Peyer's patch (tissue), 4 donors: ENCODE data around the gene RERE. TPM values are rescaled to one million over a fixed set of nuclear protein-coding genes. Genes with fewer than 3 reads are reported as not detected.

Experiments used
- DNase-seq, 3 donors: peaks; one replicate each; pipeline ENCODE4 v3.0.0-alpha.2; 2017 to 2019
- H3K27ac ChIP-seq, 4 donors: fragments of 200-600 bp; sonication (generic); one replicate each; pipeline ENCODE4 v1.5.1; 2016 to 2019
- H3K27me3 ChIP-seq, 2 donors: fragments of 200-600 bp; sonication (generic); one replicate each; pipeline ENCODE4 v1.5.1; 2019
- H3K36me3 ChIP-seq, 3 donors: fragments of 200-600 bp; sonication (generic); one replicate each; pipeline ENCODE4 v1.5.1; 2016 to 2019
- H3K4me1 ChIP-seq, 4 donors: fragments of 200-600 bp; sonication (generic); one replicate each; pipeline ENCODE4 v1.5.1; 2016 to 2019
- H3K4me3 ChIP-seq, 4 donors: fragments of 200-600 bp; sonication (generic); 1 replicate in 3 of 4; 2 replicates in 1 of 4; pipeline ENCODE4 v1.5.1; 2016 to 2019; ENCODE audit warnings: mild to moderate bottlenecking in 1 of 4
- H3K9me3 ChIP-seq, 4 donors: fragments of 200-600 bp; sonication (generic); one replicate each; pipeline ENCODE4 v1.5.1; 2016 to 2019; ENCODE audit warnings: mild to moderate bottlenecking in 1 of 4
- CTCF ChIP-seq, 6 experiments: fragments of 450-650 bp in 4 of 6; fragments of 200-600 bp in 2 of 6; sonication (generic) in 1 of 6; IDR thresholded peaks; one replicate each; pipeline ENCODE4 v1.5.1; 2017 to 2019; ENCODE audit warnings: antibody characterized with exemption in 6 of 6, mild to moderate bottlenecking in 3 of 6, moderate library complexity in 1 of 6
- POLR2A ChIP-seq, 2 donors: fragments of 450-650 bp; IDR thresholded peaks; one replicate each; pipeline ENCODE4 v1.5.1; 2017; ENCODE audit warnings: antibody characterized with exemption in 2 of 2, mild to moderate bottlenecking in 2 of 2, moderate library complexity in 2 of 2
- total RNA-seq, 4 donors: library from RNA; depleted of rRNA; stranded (reverse); fragments of >200 nt; gene quantifications; one replicate each; pipeline ENCODE4 v1.1.0, GENCODE V29; 2016

RERE gene
- total RNA-seq, 4 donors from 2014 or later = 98.5 to 528 (median 110) TPM

- TF ChIP-seq CTCF (IDR thresholded peaks at IDR 0.05) (no peak), POLR2A (IDR thresholded peaks at IDR 0.05) (no peak)
- DNase-seq = peak in 1 of 3 donors; percentile 27
- no peak overlapping the region for H3K4me3 ChIP-seq
- H3K9me3 ChIP-seq = no peaks in the 10 kb centered on the region
- H3K4me1 ChIP-seq = peaks cover 0 to 46% (median 5%) of the 10 kb centered on the region in 4 donors
- peak overlapping the region in 2 of 4 donors; percentile 45 to 54 for H3K27ac ChIP-seq
- H3K36me3 ChIP-seq = peaks cover 0 to 65% (median 0%) of the 10 kb centered on the region in 3 donors
- no peaks in the 10 kb centered on the region for H3K27me3 ChIP-seq
Measured at GRCh38 chr1:8364528-8365442, 452.7 kb downstream of the RERE start.

GRCh38 chr1:8363767-8364301 lies 453.6 kb downstream of the RERE start:
- Histone ChIP-seq H3K4me3 (no peak overlapping the region), H3K27ac (peak overlapping the region in 2 of 4 donors; percentile 45 to 54), H3K36me3 (peaks cover 0 to 75% (median 0%) of the 10 kb centered on the region in 3 donors), H3K27me3 (no peaks in the 10 kb centered on the region), H3K4me1 (peaks cover 0 to 41% (median 5%) of the 10 kb centered on the region in 4 donors), H3K9me3 (no peaks in the 10 kb centered on the region)
- DNase-seq = no peak
- no peak for TF ChIP-seq CTCF (IDR thresholded peaks at IDR 0.05)
- no peak for TF ChIP-seq POLR2A (IDR thresholded peaks at IDR 0.05)

GRCh38 chr1:8363186-8363766 lies 454.2 kb downstream of the RERE start:
- Histone ChIP-seq H3K4me3 (no peak overlapping the region), H3K27ac (peak overlapping the region in 2 of 4 donors; percentile 7 to 54), H3K27me3 (no peaks in the 10 kb centered on the region), H3K9me3 (no peaks in the 10 kb centered on the region), H3K36me3 (peaks cover 0 to 81% (median 0%) of the 10 kb centered on the region in 3 donors), H3K4me1 (peaks cover 0 to 37% (median 5%) of the 10 kb centered on the region in 4 donors)
- TF ChIP-seq CTCF (IDR thresholded peaks at IDR 0.05) (no peak), POLR2A (IDR thresholded peaks at IDR 0.05) (no peak)
- no peak for DNase-seq

GRCh38 chr1:8362701-8363101 lies 454.7 kb downstream of the RERE start:
- peak overlapping the region in 1 of 4 donors; percentile 7 for H3K27ac ChIP-seq
- peaks cover 0 to 86% (median 0%) of the 10 kb centered on the region in 3 donors for H3K36me3 ChIP-seq
- H3K4me3 ChIP-seq = no peak overlapping the region
- H3K27me3 ChIP-seq = no peaks in the 10 kb centered on the region
- no peak for TF ChIP-seq POLR2A (IDR thresholded peaks at IDR 0.05)
- no peak for TF ChIP-seq CTCF (IDR thresholded peaks at IDR 0.05)
- H3K9me3 ChIP-seq = no peaks in the 10 kb centered on the region
- DNase-seq = no peak
- peaks cover 0 to 34% (median 5%) of the 10 kb centered on the region in 4 donors for H3K4me1 ChIP-seq

- Histone ChIP-seq H3K27me3 (no peaks in the 10 kb centered on the region), H3K9me3 (no peaks in the 10 kb centered on the region), H3K4me3 (no peak overlapping the region), H3K27ac (no peak overlapping the region), H3K36me3 (peaks cover 0 to 97% (median 0%) of the 10 kb centered on the region in 3 donors), H3K4me1 (peaks cover 0 to 26% (median 5%) of the 10 kb centered on the region in 4 donors)
- DNase-seq = no peak
- no peak for TF ChIP-seq POLR2A (IDR thresholded peaks at IDR 0.05)
- TF ChIP-seq CTCF (IDR thresholded peaks at IDR 0.05) = no peak
Measured at GRCh38 chr1:8361198-8361849, 456.1 kb downstream of the RERE start.
